Activated CD4-positive, alpha-beta T cell treated with anti-CD3 and anti-CD28 coated beads for 4 hours (primary cell): ENCODE measurements around the gene TAAR1.
"Not testable (repeated sequence)": the region's sequence is repeated elsewhere in the genome, so short reads cannot be mapped to it uniquely, and the experiment has no call there.

ENCODE experiments used
- DNase-seq, 2 donors: peaks; one replicate each; pipeline ENCODE4 v3.0.0-alpha.2; 2020

TAAR1 gene

DNA sequence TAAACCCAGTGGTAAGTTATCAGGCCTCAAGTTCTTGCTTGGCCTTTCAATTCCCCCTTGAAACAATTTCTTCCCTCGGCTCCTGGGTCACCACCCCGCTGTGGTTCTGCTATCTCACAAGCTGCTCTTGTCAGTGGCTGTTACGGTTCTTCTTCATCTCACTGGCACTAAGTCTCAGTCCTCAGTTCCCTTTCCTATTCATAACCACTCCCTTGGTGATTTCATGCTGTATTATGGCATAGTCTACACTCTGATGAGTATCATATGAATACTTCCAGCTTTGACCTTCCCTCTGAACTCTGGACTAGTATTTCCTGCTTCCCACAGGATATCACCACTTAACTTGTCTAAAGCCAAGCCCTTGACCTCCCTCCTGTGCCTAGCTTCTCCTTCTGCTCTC lies 7.9 kb downstream of the TAAR1 start:
- DNase-seq: no peak

DNA sequence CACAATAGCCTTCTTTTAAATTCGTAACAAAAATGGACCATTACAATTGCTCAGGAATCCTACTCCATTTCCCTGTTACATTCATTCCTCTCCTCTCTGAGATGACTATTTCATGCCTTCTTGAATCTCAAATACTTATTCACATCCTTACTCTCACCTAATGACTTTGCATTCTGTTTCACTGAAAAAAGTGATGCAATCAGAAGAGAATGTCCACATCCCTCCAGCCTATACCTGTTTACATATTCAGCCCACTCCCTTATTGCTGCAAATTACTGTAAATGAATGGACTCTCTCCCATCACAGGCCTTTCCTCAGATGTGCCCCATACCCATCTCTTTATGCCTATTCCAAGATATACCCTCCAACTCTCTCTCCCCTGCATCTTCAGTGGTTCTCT lies 8.6 kb downstream of the TAAR1 start:
- DNase-seq: no peak

DNA sequence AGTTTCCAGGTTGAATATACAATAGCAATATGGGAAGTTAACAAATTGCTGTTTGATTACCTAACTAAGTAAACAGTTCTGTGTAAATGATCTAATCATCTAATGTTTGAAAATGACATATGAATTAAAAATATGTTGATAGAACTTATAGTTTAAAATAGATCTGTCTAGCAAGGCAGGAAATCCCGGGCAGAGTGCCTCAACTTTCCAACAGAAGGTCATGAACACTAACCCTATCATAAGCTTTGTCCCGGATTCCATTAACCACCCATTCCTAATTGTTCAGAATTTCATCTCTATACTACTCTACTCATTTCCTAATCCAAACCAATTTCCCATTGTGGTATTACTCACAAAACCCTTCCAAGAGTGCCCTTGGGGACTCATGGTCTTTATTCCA lies 10.2 kb downstream of the TAAR1 start:
- DNase-seq: no peak

DNA sequence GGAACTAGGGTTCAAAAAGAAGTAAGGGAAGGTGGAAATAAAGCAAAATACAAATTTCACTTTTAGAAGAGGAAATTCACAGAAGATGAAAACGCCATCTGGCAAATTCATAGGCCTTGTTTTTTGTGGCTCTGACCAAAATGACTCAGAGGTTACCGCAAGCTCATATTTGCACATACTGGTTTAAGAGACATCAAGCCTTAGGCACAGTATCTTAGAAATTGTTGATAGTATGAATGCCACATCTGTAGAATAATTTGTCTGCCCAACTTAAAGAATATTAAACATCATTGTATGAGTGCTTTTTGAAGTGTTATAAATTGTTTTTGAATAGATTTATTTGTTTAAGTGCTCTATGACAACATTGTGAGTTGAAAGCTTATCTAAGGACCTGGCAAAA lies 10.6 kb downstream of the TAAR1 start:
- DNase-seq: no peak

- no peak for DNase-seq
Observed at GRCh38 chr6:132643547-132643946, 15.4 kb downstream of the TAAR1 start.

- not testable (repeated sequence) for DNase-seq
Observed at GRCh38 chr6:132637135-132637534, 21.8 kb downstream of the TAAR1 start.

- not testable (repeated sequence) for DNase-seq
Observed at GRCh38 chr6:132635906-132636305, 23.1 kb downstream of the TAAR1 start.

DNA sequence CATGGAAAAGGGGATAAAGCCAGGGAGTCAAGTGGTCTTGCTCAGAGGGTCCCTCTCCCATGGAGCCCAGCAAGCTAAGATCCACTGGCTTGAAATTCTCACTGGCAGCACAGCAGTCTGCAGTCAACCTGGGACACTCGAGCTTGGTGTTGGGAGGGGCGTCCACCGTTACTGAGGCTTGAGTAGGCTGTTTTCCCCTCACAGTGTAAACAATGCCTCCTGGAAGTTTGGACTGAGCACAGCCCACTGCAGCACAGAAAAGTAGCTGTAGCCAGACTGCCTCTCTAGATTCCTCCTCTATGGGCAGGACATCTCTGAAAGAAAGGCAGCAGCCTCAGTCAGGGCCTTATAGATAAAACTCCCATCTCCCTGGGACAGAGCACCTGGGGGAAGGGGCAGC lies 23.7 kb downstream of the TAAR1 start:
- not testable (repeated sequence) for DNase-seq

DNA sequence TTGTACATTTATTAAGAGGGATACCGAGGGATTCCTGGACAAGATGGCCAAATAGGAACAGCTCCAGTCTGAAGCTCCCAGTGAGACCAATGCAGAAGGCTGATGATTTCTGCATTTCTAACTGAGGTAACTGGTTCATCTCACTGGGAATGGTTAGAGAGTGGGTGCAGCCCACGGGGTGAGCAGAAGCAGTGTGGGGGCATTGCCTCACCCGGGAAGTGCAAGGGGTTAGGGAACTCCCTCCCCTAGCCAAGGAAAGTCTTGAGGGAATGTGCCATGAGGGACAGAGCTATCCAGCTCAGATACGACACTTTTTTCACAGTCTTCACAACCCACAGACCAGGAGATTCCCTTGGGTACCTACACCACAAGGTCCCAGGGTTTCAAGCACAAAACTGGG lies 24.2 kb downstream of the TAAR1 start:
- DNase-seq: no peak

GRCh38 chr6:132633362-132633761 lies 25.6 kb downstream of the TAAR1 start:
- no peak for DNase-seq

- DNase-seq: no peak
Observed at GRCh38 chr6:132624175-132624574, 34.8 kb downstream of the TAAR1 start, which contains the start of gene TAAR2. Gene TAAR2, minus strand, starts transcription at chr6:132624275. Its CDS starts 0 bp downstream, at chr6:132624275.

GRCh38 chr6:132623106-132623845 lies 35.7 kb downstream of the TAAR1 start:
- DNase-seq: no peak

DNA sequence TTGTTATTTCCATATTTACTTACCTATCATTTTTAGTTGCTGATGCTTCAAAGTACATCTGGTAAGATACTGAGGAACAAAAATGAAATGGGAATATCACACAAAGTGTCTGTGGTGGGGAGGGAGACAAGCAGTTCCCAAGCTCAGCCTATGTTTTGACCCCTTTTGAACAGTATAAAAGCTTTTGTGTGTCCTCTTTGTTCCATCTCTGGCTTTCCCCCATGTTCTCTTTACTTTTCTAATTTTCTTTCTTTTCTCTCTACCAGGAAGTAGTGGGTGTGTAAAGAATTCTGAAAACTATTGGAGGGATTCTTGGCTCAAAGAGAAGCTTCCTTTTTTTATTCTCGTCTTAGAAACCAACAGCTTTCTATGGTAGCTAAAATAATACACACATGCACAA lies 42.3 kb downstream of the TAAR1 start:
- no peak for DNase-seq

DNA sequence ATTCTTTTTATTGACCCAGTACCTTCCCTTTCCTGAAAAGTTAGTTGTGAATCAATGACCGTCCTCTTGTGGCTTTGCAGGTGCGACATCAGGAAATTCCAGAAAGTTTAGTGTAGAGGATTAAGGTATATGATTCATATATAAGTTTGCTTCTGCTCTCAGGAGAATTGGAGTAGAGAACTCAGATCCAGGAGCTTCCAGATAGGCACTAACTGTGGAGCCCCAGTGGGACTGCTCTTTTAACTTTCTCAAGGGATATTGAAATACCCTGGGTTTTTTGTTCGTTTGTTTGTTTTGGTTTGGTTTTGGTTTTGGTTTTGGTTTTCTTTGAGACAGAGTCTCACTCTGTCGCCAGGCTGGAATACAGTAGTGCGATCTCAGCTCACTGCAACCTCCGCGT lies 44.4 kb downstream of the TAAR1 start:
- no peak for DNase-seq

DNA sequence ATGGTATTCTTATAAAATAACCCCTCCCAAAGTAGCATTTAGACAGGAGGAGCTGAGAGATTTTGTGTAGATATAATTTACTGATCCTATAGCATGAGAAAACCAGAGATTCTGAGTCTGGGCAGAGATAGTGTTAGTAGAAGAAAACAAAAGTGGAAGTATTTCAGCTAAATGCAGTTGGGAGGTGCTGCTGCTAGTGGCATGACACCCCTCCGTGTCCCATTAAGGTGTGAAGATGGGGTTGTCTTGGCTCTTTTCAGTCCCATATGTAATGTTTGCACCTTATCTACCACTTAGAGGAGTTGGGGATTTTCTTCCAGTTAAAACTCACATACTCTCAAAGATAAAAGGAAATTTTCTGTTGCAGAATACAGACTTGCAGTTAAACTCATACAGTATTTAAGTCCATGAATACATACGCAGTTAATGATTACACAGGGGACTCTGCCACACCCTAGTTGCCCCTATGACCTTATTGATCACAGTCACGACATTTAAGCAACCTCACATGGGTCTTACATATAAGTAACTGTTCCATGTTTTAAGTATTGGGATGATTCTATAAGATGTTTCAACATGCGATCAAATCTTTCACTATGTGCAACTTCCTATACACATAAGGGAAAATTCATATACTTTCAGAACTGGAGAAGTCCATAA lies 46.4 kb downstream of the TAAR1 start:
- no peak for DNase-seq

GRCh38 chr6:132611616-132612015 lies 47.4 kb downstream of the TAAR1 start:
- DNase-seq: no peak

- DNase-seq: no peak
Observed at GRCh38 chr6:132607544-132608233, 51.3 kb downstream of the TAAR1 start.

DNA sequence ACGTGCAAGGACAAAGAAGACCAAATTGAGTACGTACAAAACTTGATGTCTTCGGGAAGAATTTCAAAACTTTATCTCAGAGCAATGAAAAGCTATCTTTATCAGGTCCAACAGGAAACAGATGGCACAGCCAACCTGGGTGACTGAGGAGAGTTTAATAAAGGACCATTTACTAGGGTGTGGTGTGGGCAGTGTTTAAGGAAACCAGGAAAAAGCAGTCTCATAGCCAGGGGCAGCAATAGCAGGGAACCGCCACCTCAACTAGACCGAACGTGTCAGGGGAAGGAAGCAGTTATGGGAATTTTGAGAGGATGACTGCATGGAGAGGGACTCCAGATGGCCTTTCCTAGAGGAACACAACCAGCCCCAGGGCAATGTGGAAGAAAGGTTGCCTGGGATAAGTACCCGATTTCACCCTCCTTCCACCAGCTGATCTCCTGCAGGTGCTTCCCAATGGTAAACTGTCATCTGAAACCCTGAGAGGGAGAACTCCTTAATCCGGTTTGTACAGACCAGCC lies 54.3 kb downstream of the TAAR1 start:
- no peak for DNase-seq

DNA sequence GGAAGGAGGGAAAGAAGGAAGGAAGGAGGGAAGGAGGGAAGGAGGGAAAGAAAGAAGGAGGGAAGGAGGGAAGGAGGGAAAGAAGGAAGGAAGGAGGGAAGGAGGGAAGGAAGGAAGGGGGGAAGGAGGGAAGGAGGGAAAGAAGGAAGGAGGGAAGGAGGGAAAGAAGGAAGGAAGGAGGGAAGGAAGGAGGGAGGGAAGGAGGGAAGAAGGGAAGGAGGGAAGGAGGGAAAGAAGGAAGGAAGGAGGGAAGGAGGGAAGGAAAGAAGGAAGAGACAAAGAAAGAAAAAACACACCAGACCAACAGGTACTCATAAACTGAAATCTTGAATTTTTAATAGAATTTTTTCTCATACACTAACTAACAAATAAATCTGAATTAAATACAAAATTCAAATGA lies 58.1 kb downstream of the TAAR1 start:
- not testable (repeated sequence) for DNase-seq

GRCh38 chr6:132598473-132598872 lies 60.5 kb downstream of the TAAR1 start:
- no peak for DNase-seq

DNA sequence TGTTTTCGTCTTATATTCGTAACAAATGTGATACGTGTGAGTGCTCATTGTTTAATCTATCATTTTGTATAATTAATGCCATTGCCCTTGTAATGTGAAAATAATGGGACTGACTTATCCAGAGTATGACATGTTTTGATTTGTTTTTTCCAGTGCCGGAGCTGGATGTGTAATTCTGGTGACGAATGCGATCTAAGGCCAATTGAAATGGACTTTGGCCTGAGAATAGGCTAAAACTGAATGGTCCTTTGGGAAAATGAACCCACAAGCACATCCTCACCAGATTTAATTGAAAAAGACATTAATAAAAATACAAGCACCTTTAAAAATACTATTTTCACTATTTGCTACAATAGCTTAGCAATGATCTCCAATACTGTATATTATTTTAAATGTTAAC lies 62.8 kb downstream of the TAAR1 start:
- no peak for DNase-seq
